ENCODE results near the gene HDAC7.

DNA sequence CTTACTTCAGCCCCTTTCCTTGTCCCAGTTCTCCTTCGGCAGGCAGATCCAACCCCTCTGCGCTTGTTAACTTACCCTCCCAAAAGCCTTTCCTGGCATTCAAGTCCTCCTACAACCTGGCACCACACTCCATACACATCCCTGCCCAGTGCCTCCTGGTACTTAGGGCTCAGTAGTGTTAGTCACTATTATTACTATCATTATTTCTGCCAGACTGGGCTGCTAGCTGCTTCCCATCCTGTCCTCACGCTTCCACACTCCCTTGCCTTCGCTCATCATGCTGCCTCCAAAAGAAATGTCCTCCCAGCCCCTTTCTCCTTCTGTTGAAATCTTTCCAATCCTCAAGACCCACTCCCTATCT lies 1.6 kb upstream of the HDAC7 start:
- TF ChIP-seq, protein P1, sequence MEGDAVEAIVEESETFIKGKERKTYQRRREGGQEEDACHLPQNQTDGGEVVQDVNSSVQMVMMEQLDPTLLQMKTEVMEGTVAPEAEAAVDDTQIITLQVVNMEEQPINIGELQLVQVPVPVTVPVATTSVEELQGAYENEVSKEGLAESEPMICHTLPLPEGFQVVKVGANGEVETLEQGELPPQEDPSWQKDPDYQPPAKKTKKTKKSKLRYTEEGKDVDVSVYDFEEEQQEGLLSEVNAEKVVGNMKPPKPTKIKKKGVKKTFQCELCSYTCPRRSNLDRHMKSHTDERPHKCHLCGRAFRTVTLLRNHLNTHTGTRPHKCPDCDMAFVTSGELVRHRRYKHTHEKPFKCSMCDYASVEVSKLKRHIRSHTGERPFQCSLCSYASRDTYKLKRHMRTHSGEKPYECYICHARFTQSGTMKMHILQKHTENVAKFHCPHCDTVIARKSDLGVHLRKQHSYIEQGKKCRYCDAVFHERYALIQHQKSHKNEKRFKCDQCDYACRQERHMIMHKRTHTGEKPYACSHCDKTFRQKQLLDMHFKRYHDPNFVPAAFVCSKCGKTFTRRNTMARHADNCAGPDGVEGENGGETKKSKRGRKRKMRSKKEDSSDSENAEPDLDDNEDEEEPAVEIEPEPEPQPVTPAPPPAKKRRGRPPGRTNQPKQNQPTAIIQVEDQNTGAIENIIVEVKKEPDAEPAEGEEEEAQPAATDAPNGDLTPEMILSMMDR (conservative IDR thresholded peaks at IDR 0.05 in 1 of 2, IDR thresholded peaks at IDR 0.05 in 1 of 2; ENCODE audit: extremely low read depth in 1 of 2, insufficient read depth in 1 of 2, low read depth in 1 of 2, low read length in 2 of 2): no peak
- no peak for TF ChIP-seq EZH2 (IDR thresholded peaks at IDR 0.05; ENCODE audit: borderline replicate concordance, low read length)

All from mammary epithelial cell (primary cell).